Measurements from ENCODE around the gene MAD2L1.

Gene MAD2L1

DNA sequence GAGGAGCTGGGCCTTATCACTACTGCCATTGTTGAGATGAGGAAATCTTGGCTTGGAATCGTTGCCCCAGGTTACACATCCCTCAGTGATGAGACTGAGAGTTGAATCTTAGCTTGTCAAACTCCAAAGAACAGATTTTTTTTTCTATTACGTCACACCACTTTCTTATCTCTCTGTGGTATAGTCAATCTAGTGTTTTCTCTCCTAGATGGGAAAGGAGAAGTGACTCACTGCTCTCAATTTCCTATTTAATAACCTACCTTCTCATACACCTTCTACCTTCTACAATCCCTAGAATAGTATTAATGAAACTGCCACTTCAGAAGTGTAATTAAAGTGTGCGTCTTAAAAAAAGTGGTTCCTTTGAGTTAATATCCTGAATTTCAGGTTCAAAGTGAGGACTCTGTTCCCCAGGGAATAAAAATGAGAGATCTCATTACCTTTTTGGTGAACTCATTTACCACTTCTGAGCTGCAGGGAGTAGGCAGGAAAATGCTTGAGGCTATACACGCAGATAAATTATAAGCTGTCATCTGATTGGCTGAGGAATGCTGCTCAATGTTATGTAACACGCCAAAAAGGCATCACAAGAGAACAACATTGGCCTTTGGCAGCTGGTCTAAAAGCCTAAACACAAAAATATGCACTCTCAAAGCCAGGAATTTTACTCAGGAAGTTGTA is 59.3 kb downstream of the MAD2L1 start:
- Histone ChIP-seq H3K27ac (ENCODE audit: low read length) (no peak overlapping the region), H3F3A (ENCODE audit: insufficient read depth, low read length) (no peaks in the 10 kb centered on the region), H3K4me3 (ENCODE audit: low read length) (no peak overlapping the region), H3K9me2 (replicated peaks; ENCODE audit: insufficient read depth, low read length) (no peaks in the 10 kb centered on the region), H3K4me2 (ENCODE audit: low read depth, low read length) (no peak overlapping the region), H3K79me2 (ENCODE audit: low read length) (no peaks in the 10 kb centered on the region), H4K20me1 (ENCODE audit: insufficient read depth, low read length) (no peaks in the 10 kb centered on the region), H3K27me3 (replicated peaks; ENCODE audit: insufficient read depth, low read length) (no peaks in the 10 kb centered on the region), H3K36me3 (replicated peaks; ENCODE audit: insufficient read depth, low read length) (no peaks in the 10 kb centered on the region), H2AFZ (ENCODE audit: low read length) (no peak overlapping the region), H3K4me1 (ENCODE audit: low read length) (no peaks in the 10 kb centered on the region), H3K9me3 (replicated peaks; ENCODE audit: insufficient read depth, low read length) (no peaks in the 10 kb centered on the region), H3K9ac (ENCODE audit: low read length) (no peak overlapping the region)
- DNase-seq, result no peak
- TF ChIP-seq EZH2phosphoT487 (IDR thresholded peaks at IDR 0.05; ENCODE audit: low read length) (no peak), EZH2 (optimal IDR thresholded peaks at IDR 0.05; ENCODE audit: low read depth, low read length) (no peak)
- TF ChIP-seq, protein P1, sequence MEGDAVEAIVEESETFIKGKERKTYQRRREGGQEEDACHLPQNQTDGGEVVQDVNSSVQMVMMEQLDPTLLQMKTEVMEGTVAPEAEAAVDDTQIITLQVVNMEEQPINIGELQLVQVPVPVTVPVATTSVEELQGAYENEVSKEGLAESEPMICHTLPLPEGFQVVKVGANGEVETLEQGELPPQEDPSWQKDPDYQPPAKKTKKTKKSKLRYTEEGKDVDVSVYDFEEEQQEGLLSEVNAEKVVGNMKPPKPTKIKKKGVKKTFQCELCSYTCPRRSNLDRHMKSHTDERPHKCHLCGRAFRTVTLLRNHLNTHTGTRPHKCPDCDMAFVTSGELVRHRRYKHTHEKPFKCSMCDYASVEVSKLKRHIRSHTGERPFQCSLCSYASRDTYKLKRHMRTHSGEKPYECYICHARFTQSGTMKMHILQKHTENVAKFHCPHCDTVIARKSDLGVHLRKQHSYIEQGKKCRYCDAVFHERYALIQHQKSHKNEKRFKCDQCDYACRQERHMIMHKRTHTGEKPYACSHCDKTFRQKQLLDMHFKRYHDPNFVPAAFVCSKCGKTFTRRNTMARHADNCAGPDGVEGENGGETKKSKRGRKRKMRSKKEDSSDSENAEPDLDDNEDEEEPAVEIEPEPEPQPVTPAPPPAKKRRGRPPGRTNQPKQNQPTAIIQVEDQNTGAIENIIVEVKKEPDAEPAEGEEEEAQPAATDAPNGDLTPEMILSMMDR (IDR thresholded peaks at IDR 0.05; ENCODE audit: low read length), result no peak

All from MM.1S (cell line).